HCT116 (cell line): Measurements from ENCODE around the gene PDZRN4. TPM values are rescaled to one million over a fixed set of nuclear protein-coding genes. Genes with fewer than 3 reads are reported as not detected.

ENCODE experiments used
- ATAC-seq: fragments of 200-7000 bp; cut with Tn5 transposase; 2 replicates; pipeline ENCODE4 v1.9.1; 2020; ENCODE audit warnings: mild to moderate bottlenecking, moderate library complexity
- BruUV-seq: library from RNA; stranded (reverse); fragments of 400-500 nt; replicated peaks from 2 replicates; lab custom pipeline; 2021; lab: Mats Ljungman, UMichigan
- CTCF ChIA-PET: fragments of 300-600 bp; sonication (Branson Sonifier 250); formaldehyde crosslinking; loops from one replicate; lab custom pipeline; 2021; ENCODE audit warnings: antibody characterized with exemption; lab: Charles Lee
- POLR2A ChIA-PET: fragments of 300-600, 350-600 bp; sonication (Branson Sonifier 250); formaldehyde crosslinking; loops from one replicate; lab custom pipeline; 2021; ENCODE audit warnings: antibody characterized with exemption; lab: Charles Lee
- RAD21 ChIA-PET, 2 experiments: fragments of 300-600 bp; sonication (Branson Sonifier 250); formaldehyde crosslinking; loops; one replicate each; lab custom pipeline; 2023; ENCODE audit warnings: low total read pairs in 2 of 2; ENCODE audit not compliant: uncharacterized antibody in 2 of 2, unreplicated experiment in 2 of 2, low non-redundant PET in 1 of 2; lab: Charles Lee
- DNase-seq: peaks from one replicate; pipeline ENCODE4 v3.0.0-alpha.2; 2010; ENCODE audit warnings: low read depth, low spot score
- H2AFZ ChIP-seq: fragments of 200-600 bp; shearing (Covaris generic), sonication (generic); 2 replicates; pipeline ENCODE4 v1.6.1; 2017; ENCODE audit warnings: low read depth, mixed run types, mixed read lengths, antibody characterized with exemption, low read length; ENCODE audit not compliant: poor library complexity, severe bottlenecking
- H3K27ac ChIP-seq: 2 replicates; pipeline ENCODE4 v1.5.1; 2012; ENCODE audit warnings: low read depth, low read length
- H3K27me3 ChIP-seq: fragments of 200-600 bp; sonication (generic); 2 replicates; pipeline ENCODE4 v1.6.1; 2016; ENCODE audit warnings: mixed run types, low read length, mixed read lengths; ENCODE audit not compliant: insufficient read depth
- H3K36me3 ChIP-seq, 2 experiments: fragments of 200-500 bp in 1 of 2; fragments of 200-600 bp in 1 of 2; sonication (Bioruptor generic) in 1 of 2; sonication (generic) in 1 of 2; 2 replicates each; pipeline versions ENCODE4 v1.5.1 to v1.6.1; 2014 to 2016; ENCODE audit warnings: low read length in 2 of 2, inconsistent platforms in 1 of 2, mixed read lengths in 1 of 2, mixed run types in 1 of 2; ENCODE audit not compliant: insufficient read depth in 2 of 2, control insufficient read depth in 1 of 2
- H3K4me1 ChIP-seq, 2 experiments: fragments of 200-600 bp in 1 of 2; sonication (generic) in 1 of 2; 2 replicates each; pipeline versions ENCODE4 v1.5.1 to v1.6.1; 2012 to 2017; ENCODE audit warnings: low read length in 2 of 2, inconsistent platforms in 1 of 2, mild to moderate bottlenecking in 1 of 2, mixed read lengths in 1 of 2, mixed run types in 1 of 2, moderate library complexity in 1 of 2; ENCODE audit not compliant: insufficient read depth in 2 of 2, control insufficient read depth in 1 of 2
- H3K4me2 ChIP-seq: fragments of 200-600 bp; sonication (generic); 2 replicates; pipeline ENCODE4 v1.6.1; 2017; ENCODE audit warnings: mixed run types, low read length, mixed read lengths
- H3K4me3 ChIP-seq, 2 experiments: fragments of 200-600 bp in 1 of 2; sonication (generic) in 1 of 2; replicated peaks in 1 of 2; 2 replicates each; pipeline ENCODE4 v1.5.1; 2011 to 2016; ENCODE audit warnings: low read length in 2 of 2, control low read depth in 1 of 2, low read depth in 1 of 2, mild to moderate bottlenecking in 1 of 2, mixed read lengths in 1 of 2, mixed run types in 1 of 2
- H3K79me2 ChIP-seq: fragments of 200-600 bp; sonication (generic); 2 replicates; pipeline ENCODE4 v1.6.1; 2017; ENCODE audit warnings: mild to moderate bottlenecking, mixed run types, low read length, moderate library complexity, mixed read lengths; ENCODE audit not compliant: insufficient read depth
- H3K9ac ChIP-seq: fragments of 200-600 bp; sonication (generic); 2 replicates; pipeline ENCODE4 v1.6.1; 2016; ENCODE audit warnings: low read length, mixed read lengths
- H3K9me2 ChIP-seq: fragments of 200-600 bp; sonication (generic), shearing (Covaris generic); 2 replicates; pipeline ENCODE4 v1.6.1; 2017; ENCODE audit warnings: mixed run types, mild to moderate bottlenecking, moderate library complexity; ENCODE audit not compliant: insufficient read depth
- H3K9me3 ChIP-seq, 2 experiments: fragments of 200-500 bp in 1 of 2; fragments of 200-600 bp in 1 of 2; sonication (Bioruptor generic) in 1 of 2; sonication (generic) in 1 of 2; 2 replicates each; pipeline ENCODE4 v1.6.1; 2014 to 2017; ENCODE audit warnings: low read length in 2 of 2, mixed read lengths in 2 of 2, inconsistent platforms in 1 of 2, low read depth in 1 of 2, mild to moderate bottlenecking in 1 of 2, mixed run types in 1 of 2, moderate library complexity in 1 of 2; ENCODE audit not compliant: control insufficient read depth in 1 of 2, insufficient read depth in 1 of 2
- H4K20me1 ChIP-seq: fragments of 200-600 bp; sonication (generic), shearing (Covaris generic); 2 replicates; pipeline ENCODE4 v1.6.1; 2017; ENCODE audit warnings: mixed run types, mild to moderate bottlenecking, moderate library complexity; ENCODE audit not compliant: insufficient read depth
- FOSL1 ChIP-seq: IDR thresholded peaks from 2 replicates; pipeline ENCODE4 v1.6.1; 2012; ENCODE audit warnings: low read depth
- intact Hi-C: fragments of 100-400 bp; cut with micrococcal nuclease; formaldehyde crosslinking; loops from 2 replicates; pipeline ENCODE4 v1.10.0; 2022
- total RNA-seq: library from RNA; stranded (reverse); gene quantifications from one replicate; pipeline ENCODE4 v1.2.1, GENCODE V29; 2021; ENCODE audit not compliant: unreplicated experiment

The PDZRN4 gene
- total RNA-seq, 1 experiment from 2014 or later: not detected

GRCh38 chr12:41621291-41621690 is 433.2 kb downstream of the PDZRN4 start:
- no peaks in the 10 kb centered on the region for H3K79me2 ChIP-seq
- no peaks in the 10 kb centered on the region for H3K36me3 ChIP-seq
- no peaks in the 10 kb centered on the region for H3K9me3 ChIP-seq
- H3K27ac ChIP-seq: no peak overlapping the region
- H3K4me2 ChIP-seq: no peak overlapping the region
- no peak for TF ChIP-seq FOSL1
- TF ChIP-seq, all 23 proteins: peak for 0
- Histone ChIP-seq H3K9ac (no peak overlapping the region), H3K4me3 (no peak overlapping the region), H3K4me1 (no peaks in the 10 kb centered on the region), H2AFZ (no peak overlapping the region), H3K9me2 (no peaks in the 10 kb centered on the region), H3K27me3 (no peaks in the 10 kb centered on the region), H4K20me1 (no peaks in the 10 kb centered on the region)
- ChIA-PET CTCF (no interaction called here), POLR2A (no interaction called here), RAD21 (no interaction called here)
- no peak for DNase-seq
- intact Hi-C loops: no loop called here
- ATAC-seq: no peak
- BruUV-seq: no TSS peak
